Caki2 (cell line): Measurements from ENCODE around the gene UGGT1. TPM values are rescaled to one million over a fixed set of nuclear protein-coding genes. Genes with fewer than 3 reads are reported as not detected.

Experiments
- DNase-seq: peaks from one replicate; pipeline ENCODE4 v3.0.0-alpha.2; 2015; ENCODE audit warnings: low read depth
- in situ Hi-C: cut with HindIII; loops from 2 replicates; pipeline ENCODE4 v1.10.0; 2016; ENCODE audit warnings: low sequenced_read_pairs, low pct_unique_long_range_greater_than_20kb, mixed read lengths
- total RNA-seq: library from RNA; depleted of rRNA; stranded (reverse); fragments of >200 nt; shearing (Covaris generic); gene quantifications from 2 replicates; pipeline ENCODE4 v1.2.3, GENCODE V29; 2014; ENCODE audit warnings: low replicate concordance; rRNA removed

The UGGT1 gene
- total RNA-seq, 1 experiment from 2014 or later, result 21.3 TPM

- in situ Hi-C loops, result no loop called here
- DNase-seq, result no peak
These were observed 146.1 kb downstream of the UGGT1 start for GRCh38 chr2:128237081-128237534.

- DNase-seq, result no peak
- in situ Hi-C loops, result no loop called here
These were observed 147.1 kb downstream of the UGGT1 start for GRCh38 chr2:128237911-128238697.

DNA sequence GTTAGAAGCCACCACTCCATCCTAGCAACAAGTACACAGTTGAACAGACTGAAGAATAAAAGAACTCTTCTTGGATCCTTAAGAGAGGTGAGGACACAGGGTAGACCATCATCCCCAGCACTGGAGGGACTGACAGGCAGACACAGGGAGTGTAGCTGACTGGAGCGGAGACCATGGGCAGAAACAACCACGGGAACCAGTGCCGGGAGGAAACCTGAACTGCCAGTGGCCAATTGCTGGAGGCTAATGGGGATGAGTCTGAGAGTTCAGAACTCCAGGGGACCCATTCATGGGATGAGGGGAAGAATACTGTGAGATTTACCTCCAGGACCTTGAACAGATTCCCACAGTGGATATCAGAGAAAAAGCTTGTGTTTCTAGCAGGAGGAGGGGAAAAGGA lies 150.9 kb downstream of the UGGT1 start:
- DNase-seq, result no peak
- in situ Hi-C loops, result no loop called here

Other genes starting within 250 kb of the UGGT1 start
- 17.9 and 24.8 TPM in 2 replicates for gene POLR2D, start 233.0 kb upstream of the UGGT1 start, total RNA-seq
- gene AMMECR1L, start 205.2 kb upstream of the UGGT1 start, total RNA-seq, result 6.3 and 9.8 TPM in 2 replicates
- 1.7 and 3.5 TPM in 2 replicates for gene SAP130, start 63.1 kb upstream of the UGGT1 start, total RNA-seq
- gene HS6ST1, start 227.7 kb downstream of the UGGT1 start, total RNA-seq, result 23.8 and 58.9 TPM in 2 replicates